Endothelial cell of umbilical vein (primary cell): ENCODE results near the gene CLDND2. TPM values are rescaled to one million over a fixed set of nuclear protein-coding genes. Genes with fewer than 3 reads are reported as not detected.

ENCODE experiments used
- BruUV-seq: library from RNA; stranded (reverse); fragments of 400-500 nt; replicated peaks from 2 replicates; lab custom pipeline; 2021; lab: Mats Ljungman, UMichigan
- CTCF ChIA-PET: fragments of 300-600, 350-600 bp; sonication (Branson Sonifier 250); formaldehyde crosslinking; loops from one replicate; lab custom pipeline; 2021; ENCODE audit warnings: antibody characterized with exemption, inconsistent platforms; lab: Charles Lee
- POLR2A ChIA-PET: fragments of 300-600, 350-600 bp; sonication (Branson Sonifier 250); formaldehyde crosslinking; loops from one replicate; lab custom pipeline; 2021; ENCODE audit warnings: antibody characterized with exemption, inconsistent platforms; lab: Charles Lee
- DNase-seq: peaks from one replicate; pipeline ENCODE4 v3.0.0-alpha.2; 2011; ENCODE audit warnings: low read depth, low spot score
- FAIRE-seq: peaks from 2 replicates; lab custom pipeline; 2011; peaks lifted over from hg19 to GRCh38; lab: Jason Lieb, UNC
- H2AFZ ChIP-seq: 2 replicates; pipeline ENCODE4 v1.6.0; 2012; ENCODE audit warnings: low read depth, low read length, control low read depth, inconsistent platforms
- H3K27ac ChIP-seq: 2 replicates; pipeline ENCODE4 v1.5.1; 2011; ENCODE audit warnings: low read depth, mild to moderate bottlenecking, control low read depth, low read length, moderate library complexity; ENCODE audit not compliant: insufficient read depth
- H3K27me3 ChIP-seq, 2 experiments: 2 replicates each; pipeline versions ENCODE4 v1.6.0 to v1.6.1; 2011; ENCODE audit warnings: low read length in 2 of 2, mixed read lengths in 1 of 2; ENCODE audit not compliant: control insufficient read depth in 2 of 2, insufficient read depth in 2 of 2
- H3K36me3 ChIP-seq, 2 experiments: 2 replicates in 1 of 2; 3 replicates in 1 of 2; pipeline ENCODE4 v1.5.1; 2011; ENCODE audit warnings: low read length in 2 of 2, mild to moderate bottlenecking in 1 of 2, moderate library complexity in 1 of 2; ENCODE audit not compliant: control insufficient read depth in 2 of 2, insufficient read depth in 2 of 2; ENCODE audit errors: extremely low read depth in 1 of 2
- H3K4me1 ChIP-seq: 3 replicates; pipeline ENCODE4 v1.5.1; 2011; ENCODE audit warnings: mild to moderate bottlenecking, low read length; ENCODE audit not compliant: control insufficient read depth, insufficient read depth; ENCODE audit errors: extremely low read depth
- H3K4me2 ChIP-seq: 2 replicates; pipeline ENCODE4 v1.6.1; 2011; ENCODE audit warnings: low read length, control low read depth, mixed read lengths; ENCODE audit not compliant: insufficient read depth
- H3K4me3 ChIP-seq, 3 experiments: fragments of 200-600 bp in 1 of 3; sonication (generic), shearing (Covaris generic) in 1 of 3; replicated peaks in 1 of 3; 2 replicates each; pipeline ENCODE4 v1.5.1; 2011 to 2016; ENCODE audit warnings: control low read depth in 3 of 3, low read length in 3 of 3, mild to moderate bottlenecking in 2 of 3, inconsistent platforms in 1 of 3, low read depth in 1 of 3, moderate library complexity in 1 of 3; ENCODE audit not compliant: insufficient read depth in 1 of 3
- H3K79me2 ChIP-seq: 2 replicates; pipeline ENCODE4 v1.6.0; 2012; ENCODE audit warnings: low read length, inconsistent platforms; ENCODE audit not compliant: control insufficient read depth, insufficient read depth
- H3K9ac ChIP-seq: replicated peaks from 2 replicates; pipeline ENCODE3; 2011; ENCODE audit warnings: low read length, control low read depth; ENCODE audit not compliant: insufficient read depth; ENCODE audit errors: extremely low read depth
- H3K9me1 ChIP-seq: replicated peaks from 3 replicates; pipeline ENCODE4 v1.6.0; 2011; ENCODE audit warnings: mild to moderate bottlenecking, low read length; ENCODE audit not compliant: control insufficient read depth, insufficient read depth; ENCODE audit errors: extremely low read depth
- H3K9me3 ChIP-seq: replicated peaks from 2 replicates; pipeline ENCODE4 v1.5.1; 2012; ENCODE audit warnings: low read length, inconsistent platforms; ENCODE audit not compliant: control insufficient read depth, insufficient read depth
- H4K20me1 ChIP-seq: replicated peaks from 2 replicates; pipeline ENCODE3; 2011; ENCODE audit warnings: mild to moderate bottlenecking, low read length; ENCODE audit not compliant: control insufficient read depth, insufficient read depth; ENCODE audit errors: extremely low read depth
- CTCF ChIP-seq, 2 donors: IDR thresholded peaks; 1 replicate in 1 of 2; 2 replicates in 1 of 2; pipeline ENCODE4 v1.5.1; 2011; ENCODE audit warnings: low read length in 2 of 2, mild to moderate bottlenecking in 2 of 2, moderate library complexity in 2 of 2, control low read depth in 1 of 2, inconsistent platforms in 1 of 2, low read depth in 1 of 2; ENCODE audit not compliant: insufficient read depth in 1 of 2; ENCODE audit errors: extremely low read depth in 1 of 2
- EZH2 ChIP-seq: IDR thresholded peaks from 2 replicates; pipeline ENCODE4 v1.6.1; 2012; ENCODE audit warnings: borderline replicate concordance, low read depth, mild to moderate bottlenecking, moderate library complexity, low read length, inconsistent platforms; ENCODE audit not compliant: severe bottlenecking
- FOS ChIP-seq: IDR thresholded peaks from 2 replicates; pipeline ENCODE4 v1.6.1; 2011; ENCODE audit warnings: mild to moderate bottlenecking, low read length, moderate library complexity, borderline replicate concordance; ENCODE audit not compliant: insufficient read depth
- GATA2 ChIP-seq: IDR thresholded peaks from 2 replicates; pipeline ENCODE4 v1.7.0; 2011; ENCODE audit warnings: low read depth, mild to moderate bottlenecking, moderate library complexity, mixed read lengths, low read length; ENCODE audit not compliant: insufficient read length, insufficient read depth
- JUN ChIP-seq: IDR thresholded peaks from 2 replicates; pipeline ENCODE4 v1.6.1; 2011; ENCODE audit warnings: borderline replicate concordance, low read depth; ENCODE audit not compliant: insufficient read length, insufficient read depth
- MAX ChIP-seq: IDR thresholded peaks from 2 replicates; pipeline ENCODE4 v1.6.1; 2011; ENCODE audit not compliant: insufficient read depth, insufficient read length
- MYC ChIP-seq: IDR thresholded peaks from one replicate; pipeline ENCODE4 v1.6.1; 2011; ENCODE audit warnings: mild to moderate bottlenecking, low read depth, low read length
- POLR2A ChIP-seq: IDR thresholded peaks from 2 replicates; pipeline ENCODE4 v1.6.1; 2012; ENCODE audit warnings: low read depth, mild to moderate bottlenecking, control low read depth, low read length
- POLR2AphosphoS5 ChIP-seq: IDR thresholded peaks from 2 replicates; pipeline ENCODE4 v1.6.1; 2012; ENCODE audit warnings: low read depth, mild to moderate bottlenecking, control low read depth, low read length, moderate library complexity; ENCODE audit not compliant: insufficient read depth
- dilution Hi-C: fragments of 300-500 bp; cut with MboI; formaldehyde crosslinking; loops from one replicate; pipeline ENCODE4 v1.15.0; 2019; ENCODE audit warnings: low sequenced_read_pairs; ENCODE audit not compliant: extremely low pct_ligation_motif_present
- intact Hi-C: fragments of 100-400 bp; cut with micrococcal nuclease; formaldehyde crosslinking; loops from one replicate; pipeline ENCODE4 v1.10.0; 2022
- polyA plus RNA-seq, 4 experiments: library from polyadenylated mRNA; depleted of rRNA in 3 of 4; stranded (reverse) in 3 of 4; unstranded in 1 of 4; fragments of >200 nt; gene quantifications; 2 replicates each; pipeline versions ENCODE4 v1.2.1 to v1.2.3, GENCODE V29; 2011 to 2012; ENCODE audit warnings: missing spikeins in 1 of 4
- total RNA-seq: library from RNA; stranded (reverse); gene quantifications from 2 replicates; pipeline ENCODE4 v1.2.3, GENCODE V29; 2021

CLDND2 gene
- total and polyA plus RNA-seq, 2 donors (not counting 3 experiments of a cell fraction or from before 2014, with no cell fraction given), result 0.97 TPM; not detected in 1

DNA sequence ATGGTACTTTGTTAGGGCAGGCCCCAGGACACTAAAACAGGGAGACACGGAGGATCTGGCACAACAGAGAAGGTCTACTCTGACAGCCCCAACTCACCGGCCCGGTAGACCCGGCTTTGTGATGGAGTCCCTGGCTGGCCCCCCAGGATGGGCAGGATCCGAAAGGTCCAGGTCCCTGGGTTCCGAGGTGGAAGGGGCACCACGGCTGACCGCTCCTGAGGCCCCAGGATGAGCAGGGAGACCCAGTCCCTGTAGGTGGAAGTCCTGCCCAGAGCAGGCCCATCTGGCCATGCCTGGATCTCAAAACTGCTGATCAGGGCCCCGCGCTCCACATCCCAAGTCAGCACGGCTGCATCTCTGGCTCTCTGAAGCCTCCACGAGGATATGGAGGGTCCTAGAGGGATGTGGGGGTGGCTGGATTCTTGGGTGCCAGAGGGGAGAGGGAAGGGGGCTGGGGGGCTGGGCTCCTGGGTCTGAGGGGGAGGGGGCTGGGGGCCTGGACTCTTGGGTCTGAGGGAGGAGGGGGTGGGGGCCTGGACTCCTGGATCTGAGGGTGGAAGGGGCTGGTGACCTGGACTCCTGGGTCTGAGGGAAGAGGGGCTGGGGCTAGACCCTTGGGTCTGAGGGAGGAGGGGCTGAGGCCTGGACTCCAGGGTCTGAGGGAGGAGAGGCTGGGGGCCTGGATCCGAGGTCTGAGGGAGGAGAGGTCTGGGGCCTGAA is 31.5 kb downstream of the CLDND2 start:
- Histone ChIP-seq H3K9me1 (no peaks in the 10 kb centered on the region), H3K27me3 (no peaks in the 10 kb centered on the region), H3K9ac (no peak overlapping the region), H2AFZ (no peak overlapping the region), H4K20me1 (no peaks in the 10 kb centered on the region), H3K79me2 (no peaks in the 10 kb centered on the region), H3K4me2 (no peak overlapping the region), H3K4me3 (no peak overlapping the region), H3K27ac (no peak overlapping the region), H3K36me3 (no peaks in the 10 kb centered on the region), H3K4me1 (peaks cover 8% of the 10 kb centered on the region), H3K9me3 (no peaks in the 10 kb centered on the region)
- TF ChIP-seq POLR2AphosphoS5 (no peak), MAX (no peak), MYC (no peak), EZH2 (no peak)
- dilution Hi-C loops (no loop called here), intact Hi-C loops (loop anchor here (5.0 kb wide), 1 partner anchor 230 kb away; the partner anchor contains the start of gene CTU1)
- BruUV-seq, result no TSS peak
- no peak for DNase-seq
- FAIRE-seq, result no peak
- CTCF ChIA-PET, result interaction anchor here (0.7 to 1.8 kb wide), 3 partner anchors 71 to 324 kb away, joined by 3 to 5 read pairs (median 3); no protein-coding TSS in a partner anchor
- POLR2A ChIA-PET, result no interaction called here

- CTCF ChIA-PET, result no interaction called here
- intact Hi-C loops, result no loop called here
These were observed 34.9 kb downstream of the CLDND2 start for GRCh38 chr19:51333836-51334460.

More at GRCh38 chr19:51333836-51334460, 34.9 kb downstream of the CLDND2 start:
- H3K4me1 ChIP-seq, result no peaks in the 10 kb centered on the region
- H3K9ac ChIP-seq, result no peak overlapping the region
- dilution Hi-C loops, result no loop called here
- BruUV-seq, result no TSS peak
- no peaks in the 10 kb centered on the region for H3K9me1 ChIP-seq
- no peaks in the 10 kb centered on the region for H3K79me2 ChIP-seq
- DNase-seq, result no peak
- H4K20me1 ChIP-seq, result no peaks in the 10 kb centered on the region
- POLR2A ChIA-PET, result no interaction called here
- no peaks in the 10 kb centered on the region for H3K36me3 ChIP-seq
- TF ChIP-seq GATA2 (no peak), EZH2 (no peak), CTCF (IDR thresholded peaks at IDR 0.05; ENCODE audit: extremely low read depth in 1 of 2, insufficient read depth in 1 of 2, low read depth in 1 of 2, low read length in 2 of 2) (no peak), JUN (no peak), FOS (no peak), POLR2A (no peak), MAX (no peak), MYC (no peak), POLR2AphosphoS5 (no peak)
- H3K4me2 ChIP-seq, result no peak overlapping the region
- no peaks in the 10 kb centered on the region for H3K27me3 ChIP-seq
- no peaks in the 10 kb centered on the region for H3K9me3 ChIP-seq
- no peak for FAIRE-seq
- no peak overlapping the region for H3K27ac ChIP-seq
- no peak overlapping the region for H3K4me3 ChIP-seq
- no peak overlapping the region for H2AFZ ChIP-seq
